ENCODE measurements around the gene ADGRG2.
"Not testable (repeated sequence)": the region's sequence is repeated elsewhere in the genome, so short reads cannot be mapped to it uniquely, and the experiment has no call there.

DNA sequence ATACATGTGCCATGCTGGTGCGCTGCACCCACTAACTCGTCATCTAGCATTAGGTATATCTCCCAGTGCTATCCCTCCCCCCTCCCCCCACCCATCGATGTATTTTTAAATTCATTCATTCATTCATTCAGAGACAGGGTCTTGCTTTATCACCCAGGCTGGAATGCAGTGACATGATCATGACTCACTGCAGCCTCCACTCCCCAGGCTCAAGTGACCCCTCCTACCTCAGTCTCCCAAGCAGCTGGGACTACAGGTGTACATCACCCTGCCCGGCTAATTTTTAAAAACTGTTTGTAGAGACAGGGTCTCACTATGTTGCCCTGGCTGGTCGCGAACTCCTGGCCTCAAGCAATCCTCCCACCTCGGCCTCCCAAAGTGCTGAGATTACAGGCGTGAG lies 105.7 kb downstream of the ADGRG2 start:
- TF ChIP-seq POU6F1 (CRISPR knock-in tag; IDR thresholded peaks at IDR 0.05; ENCODE audit: borderline replicate concordance, low read depth); ZFP3 (CRISPR knock-in tag; IDR thresholded peaks at IDR 0.05); BACH2 (CRISPR knock-in tag; IDR thresholded peaks at IDR 0.05; ENCODE audit: borderline replicate concordance); ARNTL (CRISPR knock-in tag; IDR thresholded peaks at IDR 0.05; ENCODE audit: borderline replicate concordance, low read depth); ZNF70 (CRISPR knock-in tag; IDR thresholded peaks at IDR 0.05): not testable (repeated sequence)
- TF ChIP-seq, protein P1, sequence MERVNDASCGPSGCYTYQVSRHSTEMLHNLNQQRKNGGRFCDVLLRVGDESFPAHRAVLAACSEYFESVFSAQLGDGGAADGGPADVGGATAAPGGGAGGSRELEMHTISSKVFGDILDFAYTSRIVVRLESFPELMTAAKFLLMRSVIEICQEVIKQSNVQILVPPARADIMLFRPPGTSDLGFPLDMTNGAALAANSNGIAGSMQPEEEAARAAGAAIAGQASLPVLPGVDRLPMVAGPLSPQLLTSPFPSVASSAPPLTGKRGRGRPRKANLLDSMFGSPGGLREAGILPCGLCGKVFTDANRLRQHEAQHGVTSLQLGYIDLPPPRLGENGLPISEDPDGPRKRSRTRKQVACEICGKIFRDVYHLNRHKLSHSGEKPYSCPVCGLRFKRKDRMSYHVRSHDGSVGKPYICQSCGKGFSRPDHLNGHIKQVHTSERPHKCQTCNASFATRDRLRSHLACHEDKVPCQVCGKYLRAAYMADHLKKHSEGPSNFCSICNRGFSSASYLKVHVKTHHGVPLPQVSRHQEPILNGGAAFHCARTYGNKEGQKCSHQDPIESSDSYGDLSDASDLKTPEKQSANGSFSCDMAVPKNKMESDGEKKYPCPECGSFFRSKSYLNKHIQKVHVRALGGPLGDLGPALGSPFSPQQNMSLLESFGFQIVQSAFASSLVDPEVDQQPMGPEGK (CRISPR knock-in tag; IDR thresholded peaks at IDR 0.05; ENCODE audit: borderline replicate concordance), result not testable (repeated sequence)

Measured in SK-N-SH treated with all-trans-retinoic acid at 6 μM for 48 hours (cell line).